Testis (tissue), 2 donors: ENCODE results near the gene CACNA1C.

Experiments used
- POLR2A ChIP-seq: fragments of 450-650 bp; IDR thresholded peaks from one replicate; pipeline ENCODE4 v1.6.1; 2017; ENCODE audit warnings: antibody characterized with exemption, mild to moderate bottlenecking, moderate library complexity
- TF ChIP-seq, protein P1 (sequence below), 3 experiments: fragments of 450-650 bp in 2 of 3; fragments of 200-600 bp in 1 of 3; sonication (generic) in 1 of 3; IDR thresholded peaks; one replicate each; pipeline ENCODE4 v1.5.1; 2016 to 2019; ENCODE audit warnings: antibody characterized with exemption in 3 of 3, mild to moderate bottlenecking in 2 of 3, moderate library complexity in 1 of 3

DNA sequence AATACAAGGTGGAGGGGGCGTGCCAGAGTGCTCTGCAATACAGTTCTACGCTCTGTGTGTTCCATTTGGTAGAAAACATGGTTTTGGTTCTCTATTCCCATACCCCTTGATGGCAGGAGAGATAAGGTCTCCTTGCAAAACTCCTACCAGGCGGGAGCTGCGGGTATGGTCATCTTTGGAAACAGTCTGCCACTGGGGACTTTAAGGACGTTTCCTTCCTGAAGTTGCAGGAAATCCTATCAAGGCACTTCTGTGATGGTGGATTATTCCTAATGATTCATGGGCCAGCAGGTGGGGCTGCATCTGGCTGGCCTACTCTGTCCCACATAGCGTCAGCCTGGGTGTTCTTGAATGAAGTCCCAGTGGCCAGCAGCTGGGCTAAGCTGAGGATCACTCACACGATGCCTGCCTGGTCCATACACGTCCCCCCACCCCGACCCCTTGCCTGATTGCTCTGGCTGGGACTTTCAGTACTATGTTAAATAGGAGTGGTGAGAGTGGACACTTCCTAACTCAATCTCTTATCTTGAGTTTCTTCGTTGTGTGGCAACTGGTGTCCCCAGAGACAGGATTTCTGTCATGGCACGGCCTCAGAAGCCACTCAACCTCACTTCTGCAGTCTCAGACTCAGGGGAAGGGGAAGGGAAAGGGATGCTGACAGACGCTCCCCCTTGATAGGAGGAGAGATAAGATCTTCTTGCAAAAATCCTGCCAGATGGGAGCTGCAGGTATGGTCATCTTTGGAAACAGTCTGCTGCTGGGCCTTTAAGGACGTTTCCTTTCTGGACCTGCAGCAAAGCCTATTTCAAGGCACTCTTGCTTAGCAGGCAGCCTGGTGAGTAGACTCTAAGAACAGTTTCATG lies 680.9 kb downstream of the CACNA1C start:
- TF ChIP-seq, protein P1, sequence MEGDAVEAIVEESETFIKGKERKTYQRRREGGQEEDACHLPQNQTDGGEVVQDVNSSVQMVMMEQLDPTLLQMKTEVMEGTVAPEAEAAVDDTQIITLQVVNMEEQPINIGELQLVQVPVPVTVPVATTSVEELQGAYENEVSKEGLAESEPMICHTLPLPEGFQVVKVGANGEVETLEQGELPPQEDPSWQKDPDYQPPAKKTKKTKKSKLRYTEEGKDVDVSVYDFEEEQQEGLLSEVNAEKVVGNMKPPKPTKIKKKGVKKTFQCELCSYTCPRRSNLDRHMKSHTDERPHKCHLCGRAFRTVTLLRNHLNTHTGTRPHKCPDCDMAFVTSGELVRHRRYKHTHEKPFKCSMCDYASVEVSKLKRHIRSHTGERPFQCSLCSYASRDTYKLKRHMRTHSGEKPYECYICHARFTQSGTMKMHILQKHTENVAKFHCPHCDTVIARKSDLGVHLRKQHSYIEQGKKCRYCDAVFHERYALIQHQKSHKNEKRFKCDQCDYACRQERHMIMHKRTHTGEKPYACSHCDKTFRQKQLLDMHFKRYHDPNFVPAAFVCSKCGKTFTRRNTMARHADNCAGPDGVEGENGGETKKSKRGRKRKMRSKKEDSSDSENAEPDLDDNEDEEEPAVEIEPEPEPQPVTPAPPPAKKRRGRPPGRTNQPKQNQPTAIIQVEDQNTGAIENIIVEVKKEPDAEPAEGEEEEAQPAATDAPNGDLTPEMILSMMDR (IDR thresholded peaks at IDR 0.05): no peak
- no peak for TF ChIP-seq POLR2A
